GM21390 (cell line): ENCODE measurements around the gene C9orf153.
"Not testable (repeated sequence)": the region's sequence is repeated elsewhere in the genome, so short reads cannot be mapped to it uniquely, and the experiment has no call there.

Source experiments
- ATAC-seq: cut with Tn5 transposase; IDR thresholded peaks from one replicate; pipeline ENCODE4 v1.9.1; 2021; ENCODE audit not compliant: unreplicated experiment

Gene C9orf153

GRCh38 chr9:86193088-86193487, 66.4 kb downstream of the C9orf153 start:
- no peak for ATAC-seq

GRCh38 chr9:86190700-86191099, 68.8 kb downstream of the C9orf153 start:
- ATAC-seq = not testable (repeated sequence)

- ATAC-seq = no peak
These were observed 72.3 kb downstream of the C9orf153 start for GRCh38 chr9:86187121-86187520.

- no peak for ATAC-seq
These were observed 72.8 kb downstream of the C9orf153 start for GRCh38 chr9:86186696-86187095.

- no peak for ATAC-seq
These were observed 73.6 kb downstream of the C9orf153 start for GRCh38 chr9:86185872-86186271.

GRCh38 chr9:86184138-86184524, 75.3 kb downstream of the C9orf153 start:
- no peak for ATAC-seq

GRCh38 chr9:86183229-86184137, 76.0 kb downstream of the C9orf153 start:
- no peak for ATAC-seq

GRCh38 chr9:86181379-86182315, 77.8 kb downstream of the C9orf153 start:
- ATAC-seq = no peak

- no peak for ATAC-seq
These were observed 81.0 kb downstream of the C9orf153 start for GRCh38 chr9:86178503-86178902.

- no peak for ATAC-seq
These were observed 81.5 kb downstream of the C9orf153 start for GRCh38 chr9:86177995-86178394.

- ATAC-seq = no peak
These were observed 83.0 kb downstream of the C9orf153 start for GRCh38 chr9:86176468-86176867.

- no peak for ATAC-seq
These were observed 83.6 kb downstream of the C9orf153 start for GRCh38 chr9:86175743-86176456.

- ATAC-seq = no peak
These were observed 84.2 kb downstream of the C9orf153 start for GRCh38 chr9:86175223-86175622.
